Adrenal gland (tissue), 5 donors: ENCODE results near the gene ADAMTSL5.

Experiments used
- CTCF ChIP-seq, 6 experiments: fragments of 450-650 bp in 4 of 6; fragments of 200-600 bp in 2 of 6; sonication (generic) in 1 of 6; IDR thresholded peaks; 1 replicate in 5 of 6; 2 replicates in 1 of 6; pipeline versions ENCODE4 v1.5.1 to v1.8.0; 2016 to 2021; ENCODE audit warnings: antibody characterized with exemption in 6 of 6, mild to moderate bottlenecking in 2 of 6, moderate library complexity in 1 of 6
- POLR2A ChIP-seq, 2 donors: fragments of 450-650 bp; IDR thresholded peaks; one replicate each; pipeline ENCODE4 v1.6.1; 2017; ENCODE audit warnings: antibody characterized with exemption in 2 of 2, mild to moderate bottlenecking in 2 of 2, moderate library complexity in 1 of 2
- donor health status: DM: no; HTN: no; CAD: no.

DNA sequence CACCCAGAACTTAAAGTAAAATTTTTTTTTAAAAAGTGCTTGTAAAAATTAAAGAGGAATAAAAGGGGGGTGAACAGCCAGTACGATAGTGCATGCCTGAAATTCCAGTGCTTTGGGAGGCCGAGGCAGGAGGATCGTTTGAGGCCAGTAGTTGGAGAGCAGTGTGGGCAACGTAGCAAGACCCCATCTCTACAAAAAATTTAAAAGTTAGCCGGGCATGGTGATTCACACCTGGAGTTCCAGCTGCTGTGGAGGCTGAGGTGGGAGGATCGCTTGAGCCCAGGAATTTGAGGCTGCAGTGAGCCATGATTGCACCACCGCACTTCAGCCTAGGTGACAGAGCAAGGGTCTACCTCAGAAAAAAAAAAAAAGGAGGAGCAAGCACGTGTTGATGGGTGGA lies 7.8 kb downstream of the ADAMTSL5 start:
- TF ChIP-seq CTCF (IDR thresholded peaks at IDR 0.05) (no peak), POLR2A (IDR thresholded peaks at IDR 0.05) (no peak)
